GM12873 (cell line): ENCODE measurements around the gene ENTREP3.
A peak's percentile ranks its signal among the peaks of the same experiment; 100 is the strongest.

Experiments used
- TF ChIP-seq, protein P1 (sequence below): IDR thresholded peaks from 2 replicates; pipeline ENCODE4 v1.5.1; 2012; ENCODE audit warnings: low read depth, mild to moderate bottlenecking, moderate library complexity, low read length, control low read depth; ENCODE audit not compliant: insufficient read depth; ENCODE audit errors: missing control alignments

Gene ENTREP3

DNA sequence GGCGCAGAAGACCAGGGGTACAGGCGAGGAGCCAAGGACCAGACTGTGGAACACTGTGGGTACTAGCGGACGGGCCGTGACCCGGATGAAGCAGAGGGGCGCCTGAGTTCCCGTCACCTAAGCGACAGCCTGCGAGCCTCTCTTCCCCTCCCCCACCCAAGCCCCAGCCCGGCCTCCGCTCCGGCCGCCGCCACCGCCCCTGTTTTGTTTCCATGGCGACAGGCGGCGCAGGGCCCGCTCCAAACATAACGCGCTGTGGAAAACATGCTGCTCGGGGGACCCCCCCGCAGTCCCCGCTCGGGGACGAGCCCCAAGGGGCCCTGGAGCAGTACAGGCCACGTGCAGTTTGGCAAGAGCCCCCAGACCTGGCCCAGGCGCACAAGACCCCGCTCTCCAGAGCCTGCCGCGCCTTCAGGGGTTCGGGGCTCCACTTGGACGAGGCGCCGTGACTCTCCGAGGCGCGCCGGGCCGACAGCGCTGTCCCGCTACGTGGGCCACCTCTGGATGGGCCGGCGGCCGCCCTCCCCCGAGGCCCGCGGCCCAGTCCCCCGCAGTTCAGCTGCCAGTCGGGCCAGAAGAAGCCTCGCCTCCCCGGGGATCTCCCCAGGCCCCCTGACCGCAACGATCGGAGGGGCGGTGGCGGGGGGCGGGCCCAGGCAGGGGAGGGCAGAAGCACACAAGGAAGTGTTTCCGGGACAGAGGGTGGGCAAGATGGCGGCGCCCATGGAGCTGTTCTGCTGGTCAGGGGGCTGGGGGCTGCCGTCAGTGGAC is 46.6 kb downstream of the ENTREP3 start, which contains the start of gene MTX1:
TSS of gene MTX1 (plus strand) at position 155 of the 771 bp plus-strand sequence. CDS start at position 265, 110 bp downstream.
- TF ChIP-seq, protein P1, sequence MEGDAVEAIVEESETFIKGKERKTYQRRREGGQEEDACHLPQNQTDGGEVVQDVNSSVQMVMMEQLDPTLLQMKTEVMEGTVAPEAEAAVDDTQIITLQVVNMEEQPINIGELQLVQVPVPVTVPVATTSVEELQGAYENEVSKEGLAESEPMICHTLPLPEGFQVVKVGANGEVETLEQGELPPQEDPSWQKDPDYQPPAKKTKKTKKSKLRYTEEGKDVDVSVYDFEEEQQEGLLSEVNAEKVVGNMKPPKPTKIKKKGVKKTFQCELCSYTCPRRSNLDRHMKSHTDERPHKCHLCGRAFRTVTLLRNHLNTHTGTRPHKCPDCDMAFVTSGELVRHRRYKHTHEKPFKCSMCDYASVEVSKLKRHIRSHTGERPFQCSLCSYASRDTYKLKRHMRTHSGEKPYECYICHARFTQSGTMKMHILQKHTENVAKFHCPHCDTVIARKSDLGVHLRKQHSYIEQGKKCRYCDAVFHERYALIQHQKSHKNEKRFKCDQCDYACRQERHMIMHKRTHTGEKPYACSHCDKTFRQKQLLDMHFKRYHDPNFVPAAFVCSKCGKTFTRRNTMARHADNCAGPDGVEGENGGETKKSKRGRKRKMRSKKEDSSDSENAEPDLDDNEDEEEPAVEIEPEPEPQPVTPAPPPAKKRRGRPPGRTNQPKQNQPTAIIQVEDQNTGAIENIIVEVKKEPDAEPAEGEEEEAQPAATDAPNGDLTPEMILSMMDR: no peak

- TF ChIP-seq, protein P1: no peak
These were observed 47.3 kb downstream of the ENTREP3 start, which contains the start of gene THBS3 for GRCh38 chr1:155207806-155208540. Gene THBS3, minus strand, starts transcription at chr1:155207897. Its CDS starts 21 bp downstream, at chr1:155207876.

DNA sequence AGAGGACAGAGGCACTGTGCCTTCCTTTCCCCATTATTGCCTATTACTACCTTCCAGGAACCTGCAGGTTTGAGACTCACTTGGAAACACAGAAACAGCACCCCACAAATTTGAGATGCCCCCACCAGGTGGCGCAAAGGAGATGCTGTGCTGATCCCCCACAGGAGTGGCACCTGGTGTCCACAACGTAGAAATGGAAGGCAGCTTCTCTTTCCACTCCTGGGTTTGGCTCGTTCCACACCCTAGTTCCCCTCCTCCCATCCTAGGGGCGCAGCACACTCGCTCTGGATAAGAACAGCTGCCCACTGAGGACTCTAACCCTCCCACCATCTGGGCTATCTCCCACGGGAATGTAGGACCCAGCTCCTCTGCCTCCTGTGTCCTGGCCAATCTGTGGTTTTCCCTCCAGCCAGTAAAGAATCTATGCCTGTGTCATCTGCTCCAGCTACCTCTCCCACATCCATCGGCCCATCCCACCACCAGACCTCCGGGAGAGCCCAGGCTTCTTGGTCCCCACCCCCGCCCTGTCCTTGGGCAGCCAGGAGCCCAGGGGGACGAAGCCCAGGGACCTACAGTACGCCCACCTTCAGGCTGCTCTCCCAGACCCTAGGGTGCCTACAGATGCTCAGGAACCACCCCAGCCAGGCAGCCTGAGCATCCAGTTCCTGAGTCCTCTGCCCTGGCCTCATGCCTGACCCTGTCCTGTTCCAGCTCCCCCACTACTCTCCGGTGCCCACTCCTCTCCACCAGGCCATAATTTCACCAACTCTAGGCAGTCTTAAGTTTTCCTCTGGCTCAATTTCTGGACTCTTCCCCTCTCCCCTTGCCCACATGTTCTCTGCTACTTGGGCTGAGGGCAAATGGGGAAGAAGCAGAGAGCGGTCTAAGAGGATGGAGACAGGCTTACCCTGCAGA is 48.1 kb downstream of the ENTREP3 start:
- TF ChIP-seq, protein P1: peak; percentile 92

GRCh38 chr1:155205969-155206593 is 49.2 kb downstream of the ENTREP3 start:
- TF ChIP-seq, protein P1: no peak

DNA sequence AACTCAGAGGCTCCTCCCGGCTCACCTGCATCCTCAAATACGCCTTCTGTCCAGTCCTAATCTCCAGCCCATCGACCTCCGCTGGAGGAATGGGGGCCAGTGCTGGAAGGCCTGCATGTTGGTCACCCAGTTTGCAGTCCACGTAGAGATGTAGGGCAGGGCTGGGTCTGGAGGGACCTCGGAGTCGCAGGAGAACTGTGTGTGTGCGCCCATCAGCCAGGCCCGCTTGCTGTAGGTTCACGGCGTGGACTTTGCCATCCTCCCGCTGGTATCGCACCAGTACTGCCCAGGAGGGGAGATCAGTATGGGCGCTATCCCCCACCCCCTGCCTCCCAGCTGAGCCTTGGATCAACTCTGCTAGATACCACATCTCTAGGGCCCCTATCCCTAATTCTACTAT is 50.2 kb downstream of the ENTREP3 start:
- TF ChIP-seq, protein P1: no peak

GRCh38 chr1:155202731-155203515 is 52.4 kb downstream of the ENTREP3 start:
- TF ChIP-seq, protein P1: no peak
